ENCODE results near the gene MTCL3.

MTCL3 gene

DNA sequence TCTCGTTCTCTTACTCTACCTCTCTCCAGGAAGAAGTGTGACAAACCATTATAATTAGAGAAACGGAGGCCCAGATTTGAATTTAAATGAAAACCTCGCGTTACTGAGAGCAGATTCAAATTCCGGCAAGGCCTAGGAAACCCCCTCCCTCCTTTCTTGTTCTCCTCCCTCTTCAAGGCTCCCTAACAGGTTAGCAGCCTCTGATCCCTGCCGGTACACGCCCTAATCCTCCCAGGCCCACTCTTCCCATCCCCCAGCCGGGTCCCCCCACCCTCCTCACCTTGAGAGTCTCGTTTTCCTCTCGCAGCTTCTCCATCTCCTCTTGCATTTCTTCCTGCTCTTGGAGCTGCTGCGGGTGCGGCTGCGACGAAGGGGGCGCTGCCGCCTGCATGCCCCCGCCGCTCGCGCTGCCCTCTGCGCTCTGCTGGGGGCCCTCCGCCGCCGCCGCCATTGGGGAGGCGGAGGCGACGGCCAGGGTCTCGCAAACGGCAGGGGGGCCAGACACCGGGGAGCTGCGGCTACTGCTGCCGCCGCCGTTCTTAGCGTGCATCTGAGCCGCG lies 3.8 kb downstream of the MTCL3 start:
- CTCF ChIA-PET = interaction anchor here (0.7 to 4.0 kb wide), 22 partner anchors 7 to 214 kb away, joined by 3 to 21 read pairs (median 8); no protein-coding TSS in a partner anchor
- peak overlapping the region; percentile 40 for H2AFZ ChIP-seq (ENCODE audit: low read depth, low read length)
- TF ChIP-seq POLR2AphosphoS5 (IDR thresholded peaks at IDR 0.05; ENCODE audit: insufficient read depth, low read depth, low read length) = no peak
- no peak for TF ChIP-seq GATA2 (IDR thresholded peaks at IDR 0.05; ENCODE audit: insufficient read depth, insufficient read length, low read depth, low read length)
- TF ChIP-seq, protein P1, sequence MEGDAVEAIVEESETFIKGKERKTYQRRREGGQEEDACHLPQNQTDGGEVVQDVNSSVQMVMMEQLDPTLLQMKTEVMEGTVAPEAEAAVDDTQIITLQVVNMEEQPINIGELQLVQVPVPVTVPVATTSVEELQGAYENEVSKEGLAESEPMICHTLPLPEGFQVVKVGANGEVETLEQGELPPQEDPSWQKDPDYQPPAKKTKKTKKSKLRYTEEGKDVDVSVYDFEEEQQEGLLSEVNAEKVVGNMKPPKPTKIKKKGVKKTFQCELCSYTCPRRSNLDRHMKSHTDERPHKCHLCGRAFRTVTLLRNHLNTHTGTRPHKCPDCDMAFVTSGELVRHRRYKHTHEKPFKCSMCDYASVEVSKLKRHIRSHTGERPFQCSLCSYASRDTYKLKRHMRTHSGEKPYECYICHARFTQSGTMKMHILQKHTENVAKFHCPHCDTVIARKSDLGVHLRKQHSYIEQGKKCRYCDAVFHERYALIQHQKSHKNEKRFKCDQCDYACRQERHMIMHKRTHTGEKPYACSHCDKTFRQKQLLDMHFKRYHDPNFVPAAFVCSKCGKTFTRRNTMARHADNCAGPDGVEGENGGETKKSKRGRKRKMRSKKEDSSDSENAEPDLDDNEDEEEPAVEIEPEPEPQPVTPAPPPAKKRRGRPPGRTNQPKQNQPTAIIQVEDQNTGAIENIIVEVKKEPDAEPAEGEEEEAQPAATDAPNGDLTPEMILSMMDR (IDR thresholded peaks at IDR 0.05; ENCODE audit: extremely low read depth in 1 of 2, insufficient read depth in 1 of 2, low read depth in 1 of 2, low read length in 2 of 2) = no peak
- TF ChIP-seq POLR2A (IDR thresholded peaks at IDR 0.05; ENCODE audit: low read depth, low read length) = no peak
- no peak for TF ChIP-seq JUN (IDR thresholded peaks at IDR 0.05; ENCODE audit: borderline replicate concordance, insufficient read depth, insufficient read length, low read depth)
- TF ChIP-seq, protein P2, sequence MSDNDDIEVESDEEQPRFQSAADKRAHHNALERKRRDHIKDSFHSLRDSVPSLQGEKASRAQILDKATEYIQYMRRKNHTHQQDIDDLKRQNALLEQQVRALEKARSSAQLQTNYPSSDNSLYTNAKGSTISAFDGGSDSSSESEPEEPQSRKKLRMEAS (IDR thresholded peaks at IDR 0.05; ENCODE audit: insufficient read depth, insufficient read length) = no peak
- no peak for TF ChIP-seq MYC (IDR thresholded peaks at IDR 0.05; ENCODE audit: low read depth, low read length)
- TF ChIP-seq EZH2 (IDR thresholded peaks at IDR 0.05; ENCODE audit: borderline replicate concordance, low read depth, low read length, severe bottlenecking) = no peak
- no peak for TF ChIP-seq FOS (IDR thresholded peaks at IDR 0.05; ENCODE audit: borderline replicate concordance, insufficient read depth, low read length)
- no peaks in the 10 kb centered on the region for H3K36me3 ChIP-seq (ENCODE audit: control insufficient read depth in 2 of 2, extremely low read depth in 1 of 2, insufficient read depth in 2 of 2, low read length in 2 of 2)
- intact Hi-C loops (cut with micrococcal nuclease) = no loop called here
- peak overlapping the region; percentile 9 to 36 (median 19) for H3K4me3 ChIP-seq (replicated peaks in 1 of 3; ENCODE audit: insufficient read depth in 1 of 3, low read depth in 1 of 3, low read length in 3 of 3)
- no peak overlapping the region for H3K27ac ChIP-seq (ENCODE audit: insufficient read depth, low read depth, low read length)
- H3K9me1 ChIP-seq (replicated peaks; ENCODE audit: control insufficient read depth, extremely low read depth, insufficient read depth, low read length) = no peaks in the 10 kb centered on the region
- peaks cover 15% of the 10 kb centered on the region for H3K4me1 ChIP-seq (ENCODE audit: control insufficient read depth, extremely low read depth, insufficient read depth, low read length)
- H3K9me3 ChIP-seq (replicated peaks; ENCODE audit: control insufficient read depth, insufficient read depth, low read length) = no peaks in the 10 kb centered on the region
- no peak for DNase-seq (ENCODE audit: low read depth, low spot score)
- H3K79me2 ChIP-seq (ENCODE audit: control insufficient read depth, insufficient read depth, low read length) = no peaks in the 10 kb centered on the region
- no peaks in the 10 kb centered on the region for H4K20me1 ChIP-seq (replicated peaks; ENCODE audit: control insufficient read depth, extremely low read depth, insufficient read depth, low read length)
- no TSS peak for BruUV-seq (replicated peaks)
- POLR2A ChIA-PET = no interaction called here
- no peak for FAIRE-seq
- dilution Hi-C loops (cut with MboI; ENCODE audit: extremely low pct_ligation_motif_present, low sequenced_read_pairs) = no loop called here
- no peak overlapping the region for H3K9ac ChIP-seq (replicated peaks; ENCODE audit: extremely low read depth, insufficient read depth, low read length)
- H3K4me2 ChIP-seq (ENCODE audit: insufficient read depth, low read length) = peak overlapping the region; percentile 43
- peaks cover 34 to 72% of the 10 kb centered on the region in 2 experiments for H3K27me3 ChIP-seq (ENCODE audit: control insufficient read depth in 2 of 2, insufficient read depth in 2 of 2, low read length in 2 of 2)
